Endothelial cell (in vitro differentiated cells): Measurements from ENCODE around the gene SNCG. TPM values are rescaled to one million over a fixed set of nuclear protein-coding genes. Genes with fewer than 3 reads are reported as not detected.
"Not testable (repeated sequence)": the region's sequence is repeated elsewhere in the genome, so short reads cannot be mapped to it uniquely, and the experiment has no call there.

Source experiments
- DNase-seq: peaks from one replicate; pipeline ENCODE4 v3.0.0; 2021; ENCODE audit warnings: low spot score
- H3K27ac Mint-ChIP-seq: one replicate; pipeline ENCODE4 v1.8.0; 2021; ENCODE audit warnings: mixed read lengths, inconsistent platforms; ENCODE audit not compliant: unreplicated experiment
- H3K27me3 Mint-ChIP-seq: one replicate; pipeline ENCODE4 v1.8.0; 2021; ENCODE audit warnings: mild to moderate bottlenecking, moderate library complexity, mixed read lengths, inconsistent platforms; ENCODE audit not compliant: unreplicated experiment
- H3K36me3 Mint-ChIP-seq: one replicate; pipeline ENCODE4 v1.8.0; 2021; ENCODE audit warnings: mild to moderate bottlenecking, low read depth, mixed read lengths, inconsistent platforms; ENCODE audit not compliant: unreplicated experiment
- H3K4me1 Mint-ChIP-seq: one replicate; pipeline ENCODE4 v1.8.0; 2021; ENCODE audit warnings: mild to moderate bottlenecking, mixed read lengths, inconsistent platforms; ENCODE audit not compliant: unreplicated experiment
- H3K4me3 Mint-ChIP-seq: one replicate; pipeline ENCODE4 v1.8.0; 2021; ENCODE audit warnings: mild to moderate bottlenecking, mixed read lengths, inconsistent platforms; ENCODE audit not compliant: unreplicated experiment
- H3K9me3 Mint-ChIP-seq: one replicate; pipeline ENCODE4 v1.8.0; 2021; ENCODE audit warnings: mixed read lengths, inconsistent platforms; ENCODE audit not compliant: unreplicated experiment
- total RNA-seq: library from RNA; stranded (reverse); fragmentation: NEBNext Ultra II Directional; extraction: Animal tissue kit (Norgen Biotek cat#: 25700); gene quantifications from one replicate; pipeline ENCODE4 v1.2.1, GENCODE V29; 2021; ENCODE audit not compliant: unreplicated experiment

The SNCG gene
- total RNA-seq, 1 donor from 2014 or later = 52.9 TPM

- DNase-seq, H3K4me1 Mint-ChIP-seq, H3K9me3 Mint-ChIP-seq, H3K36me3 Mint-ChIP-seq, H3K27me3 Mint-ChIP-seq, H3K27ac Mint-ChIP-seq, H3K4me3 Mint-ChIP-seq: not testable (repeated sequence)
These were observed 50.8 kb downstream of the SNCG start for GRCh38 chr10:87009134-87009696.

Other genes starting within 250 kb of the SNCG start
- gene BMPR1A, start 202.0 kb upstream of the SNCG start, total RNA-seq = 20.8 TPM
- 563 TPM for gene MMRN2, start 984 bp upstream of the SNCG start, total RNA-seq
- gene ADIRF, start 9.9 kb downstream of the SNCG start, total RNA-seq = not detected
- not detected for gene FAM25A, start 61.7 kb downstream of the SNCG start, total RNA-seq
- gene GLUD1, start 136.2 kb downstream of the SNCG start, total RNA-seq = 79.2 TPM
- 16.1 TPM for gene SHLD2, start 136.6 kb downstream of the SNCG start, total RNA-seq